GM12878 (cell line): Measurements from ENCODE around the gene SPTLC2. TPM values are rescaled to one million over a fixed set of nuclear protein-coding genes. Genes with fewer than 3 reads are reported as not detected.

ENCODE experiments used
- ATAC-seq: fragments of 200-7000 bp; cut with Tn5 transposase; 3 replicates; pipeline ENCODE4 v1.9.1; 2020; ENCODE audit warnings: mild to moderate bottlenecking, moderate library complexity
- BruUV-seq: library from RNA; stranded (reverse); fragments of 400-500 nt; replicated peaks from 2 replicates; lab custom pipeline; 2021; lab: Mats Ljungman, UMichigan
- CTCF ChIA-PET: fragments of 300-600 bp; sonication (Branson Sonifier 250); formaldehyde crosslinking; extraction: SDS; loops from one replicate; lab custom pipeline; 2021; ENCODE audit warnings: inconsistent platforms; lab: Yijun Ruan, JAX
- POLR2A ChIA-PET: fragments of 350-600 bp; formaldehyde crosslinking; extraction: SDS; loops from one replicate; lab custom pipeline; 2021; ENCODE audit warnings: inconsistent platforms; lab: Charles Lee
- RAD21 ChIA-PET: fragments of 300-600 bp; sonication (Branson Sonifier 250); formaldehyde crosslinking; loops from one replicate; lab custom pipeline; 2023; ENCODE audit warnings: antibody characterized with exemption; ENCODE audit not compliant: unreplicated experiment; lab: Charles Lee
- SMC1A ChIA-PET: fragments of 300-600 bp; sonication (Branson Sonifier 250); formaldehyde crosslinking; loops from one replicate; lab custom pipeline; 2023; ENCODE audit not compliant: unreplicated experiment, uncharacterized antibody; lab: Charles Lee
- DNase-seq: peaks from one replicate; pipeline ENCODE4 v3.0.0-alpha.2; 2011; ENCODE audit warnings: low read depth, low spot score
- FAIRE-seq: peaks from 3 replicates; lab custom pipeline; 2011; peaks lifted over from hg19 to GRCh38; lab: Jason Lieb, UNC
- H2AFZ ChIP-seq: 2 replicates; pipeline ENCODE4 v1.6.0; 2011; ENCODE audit warnings: low read depth, low read length, control low read depth; ENCODE audit not compliant: control insufficient read depth
- H3K27ac ChIP-seq: 2 replicates; pipeline ENCODE4 v1.5.1; 2011; ENCODE audit warnings: control low read depth; ENCODE audit not compliant: control insufficient read depth, insufficient read depth
- H3K27me3 ChIP-seq, 2 experiments: replicated peaks in 1 of 2; 2 replicates each; pipeline versions ENCODE4 v1.6.0 to v1.6.1; 2011; ENCODE audit warnings: low read length in 1 of 2; ENCODE audit not compliant: control insufficient read depth in 2 of 2, insufficient read depth in 2 of 2
- H3K36me3 ChIP-seq, 2 experiments: 2 replicates each; pipeline ENCODE4 v1.5.1; 2011; ENCODE audit warnings: low read length in 1 of 2; ENCODE audit not compliant: control insufficient read depth in 2 of 2, insufficient read depth in 2 of 2
- H3K4me1 ChIP-seq: 2 replicates; pipeline ENCODE4 v1.6.1; 2011; ENCODE audit warnings: mild to moderate bottlenecking, low read length, moderate library complexity, mixed read lengths; ENCODE audit not compliant: control insufficient read depth, insufficient read depth
- H3K4me2 ChIP-seq: 2 replicates; pipeline ENCODE4 v1.6.0; 2011; ENCODE audit warnings: control low read depth; ENCODE audit not compliant: control insufficient read depth, insufficient read depth
- H3K4me3 ChIP-seq: fragments of 200-600 bp; sonication (generic); 2 replicates; pipeline ENCODE4 v1.5.1; 2016
- H3K79me2 ChIP-seq: 2 replicates; pipeline ENCODE4 v1.6.0; 2011; ENCODE audit warnings: low read length; ENCODE audit not compliant: control insufficient read depth, insufficient read depth
- H3K9ac ChIP-seq: 2 replicates; pipeline ENCODE4 v1.8.0; 2011; ENCODE audit warnings: low read length, control low read depth, mixed read lengths; ENCODE audit not compliant: control insufficient read depth, insufficient read depth
- H3K9me3 ChIP-seq: replicated peaks from 3 replicates; pipeline ENCODE4 v1.5.1; 2011; ENCODE audit warnings: mild to moderate bottlenecking, low read length; ENCODE audit not compliant: control insufficient read depth, insufficient read depth
- H4K20me1 ChIP-seq: 2 replicates; pipeline ENCODE4 v1.6.0; 2011; ENCODE audit not compliant: control insufficient read depth, insufficient read depth
- CHD4 ChIP-seq: fragments of 200-600 bp; sonication (generic); IDR thresholded peaks from 2 replicates; pipeline ENCODE4 v1.6.1; 2016; ENCODE audit warnings: mild to moderate bottlenecking
- ETV6 ChIP-seq, 2 experiments: fragments of 450-650 bp in 1 of 2; IDR thresholded peaks in 1 of 2; conservative IDR thresholded peaks in 1 of 2; 2 replicates each; pipeline ENCODE4 v1.6.1; 2014; ENCODE audit warnings: antibody characterized with exemption in 1 of 2, borderline replicate concordance in 1 of 2, low read depth in 1 of 2, mild to moderate bottlenecking in 1 of 2, moderate library complexity in 1 of 2
- FOXK2 ChIP-seq: fragments of 450-650 bp; IDR thresholded peaks from 2 replicates; pipeline ENCODE4 v1.6.1; 2017; ENCODE audit warnings: mild to moderate bottlenecking, moderate library complexity
- KLF5 ChIP-seq: fragments of 450-650 bp; IDR thresholded peaks from 2 replicates; pipeline ENCODE4 v1.6.1; 2014; ENCODE audit warnings: mild to moderate bottlenecking; ENCODE audit not compliant: partially characterized antibody
- NFIC ChIP-seq: IDR thresholded peaks from 2 replicates; pipeline ENCODE4 v1.6.1; 2012; ENCODE audit warnings: low read depth, mild to moderate bottlenecking, inconsistent platforms, low read length, moderate library complexity
- TBL1XR1 ChIP-seq: IDR thresholded peaks from 2 replicates; pipeline ENCODE4 v1.6.1; 2012; ENCODE audit warnings: low read depth, low read length, improper control_type of control experiment
- WGBS: methylation state at CpG from one replicate; pipeline ENCODE4 v1.1.6; 2016; ENCODE audit warnings: low lambda C conversion rate; ENCODE audit not compliant: insufficient replicate concordance, insufficient coverage; ENCODE audit errors: missing lambda C conversion rate; 5-methylcytosine and 5-hydroxymethylcytosine counted together
- in situ Hi-C: fragments of 300-500 bp; cut with MboI; formaldehyde crosslinking; loops from 9 replicates; pipeline ENCODE4 v1.14.3; 2018; ENCODE audit warnings: mixed read lengths
- intact Hi-C: fragments of 100-400 bp; cut with micrococcal nuclease; formaldehyde crosslinking; loops from one replicate; pipeline ENCODE4 v1.14.2; 2022; ENCODE audit not compliant: unreplicated experiment
- polyA plus RNA-seq, 11 experiments: library from polyadenylated mRNA; depleted of rRNA in 4 of 11; unstranded in 6 of 11; stranded (reverse) in 5 of 11; fragments of >200 nt; fragmentation: Nextera tagmentation in 4 of 11; fragmentation: Illumina TruSeq in 1 of 11; extraction: Ambion mirVana in 4 of 11; extraction: Trizol in 1 of 11; gene quantifications; 1 replicate in 1 of 11; 2 replicates in 10 of 11; pipeline versions ENCODE4 v1.2.1 to v1.2.3, GENCODE V29; 2011 to 2016; ENCODE audit warnings: inconsistent platforms in 2 of 11, missing spikeins in 2 of 11, low read depth in 1 of 11
- total RNA-seq, 4 experiments: library from RNA; depleted of rRNA in 3 of 4; stranded (reverse); fragments of >200 nt in 3 of 4; fragmentation: Illumina TruSeq in 1 of 4; extraction: Trizol in 1 of 4; gene quantifications; 2 replicates each; pipeline versions ENCODE4 v1.2.1 to v1.2.3, GENCODE V29; 2013 to 2021
- TF ChIP-seq, protein P1 (sequence below): IDR thresholded peaks from 2 replicates; pipeline ENCODE4 v1.6.1; 2012; ENCODE audit warnings: mild to moderate bottlenecking, low read depth, low read length
- TF ChIP-seq, protein P2 (sequence below): IDR thresholded peaks from 2 replicates; pipeline ENCODE4 v1.6.1; 2012; ENCODE audit warnings: low read depth, low read length, improper control_type of control experiment

The SPTLC2 gene
- total and polyA plus RNA-seq, 10 of the 15 experiments (the other 5 are each of a cell fraction or from before 2014, with no cell fraction given), result 6.9 to 35.1 (median 19.7) TPM

DNA sequence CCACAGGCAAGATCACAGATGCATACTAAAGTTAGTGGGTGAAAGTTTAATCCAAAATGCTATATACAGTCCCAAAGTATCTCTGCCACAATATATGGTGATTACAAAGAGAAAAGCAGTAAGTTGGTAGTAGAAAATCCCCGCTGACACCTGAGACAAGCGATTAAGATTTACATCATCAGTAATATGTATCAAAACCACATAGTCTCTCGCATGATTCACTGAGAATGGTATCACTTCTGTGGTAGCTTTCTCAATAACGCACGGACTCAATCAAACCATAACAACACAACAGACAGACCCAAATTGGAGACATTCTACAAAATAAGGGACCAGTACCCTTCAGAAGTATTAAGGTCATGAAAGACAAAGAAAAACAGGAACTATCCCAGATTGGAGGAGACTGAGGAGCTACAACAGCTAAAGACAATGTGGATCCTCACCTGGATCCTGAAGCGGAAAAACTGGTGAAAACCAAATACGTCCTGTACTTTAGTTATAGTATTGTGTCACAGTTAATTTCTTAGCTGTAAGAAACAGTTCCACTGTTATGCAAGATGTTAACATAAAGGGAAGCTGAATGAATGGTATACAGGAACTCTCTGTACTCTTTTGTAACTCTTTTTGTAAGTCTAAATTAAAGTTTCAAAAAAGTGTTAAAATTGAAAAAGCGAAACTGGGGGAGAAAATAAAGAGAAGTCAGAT lies 51.0 kb downstream of the SPTLC2 start (continued):
- TF ChIP-seq ETV6 (conservative IDR thresholded peaks at IDR 0.05 in 1 of 2, IDR thresholded peaks at IDR 0.05 in 1 of 2; ENCODE audit: borderline replicate concordance in 1 of 2, low read depth in 1 of 2) (no peak), TBL1XR1 (no peak), NFIC (no peak)
- TF ChIP-seq, protein P1, sequence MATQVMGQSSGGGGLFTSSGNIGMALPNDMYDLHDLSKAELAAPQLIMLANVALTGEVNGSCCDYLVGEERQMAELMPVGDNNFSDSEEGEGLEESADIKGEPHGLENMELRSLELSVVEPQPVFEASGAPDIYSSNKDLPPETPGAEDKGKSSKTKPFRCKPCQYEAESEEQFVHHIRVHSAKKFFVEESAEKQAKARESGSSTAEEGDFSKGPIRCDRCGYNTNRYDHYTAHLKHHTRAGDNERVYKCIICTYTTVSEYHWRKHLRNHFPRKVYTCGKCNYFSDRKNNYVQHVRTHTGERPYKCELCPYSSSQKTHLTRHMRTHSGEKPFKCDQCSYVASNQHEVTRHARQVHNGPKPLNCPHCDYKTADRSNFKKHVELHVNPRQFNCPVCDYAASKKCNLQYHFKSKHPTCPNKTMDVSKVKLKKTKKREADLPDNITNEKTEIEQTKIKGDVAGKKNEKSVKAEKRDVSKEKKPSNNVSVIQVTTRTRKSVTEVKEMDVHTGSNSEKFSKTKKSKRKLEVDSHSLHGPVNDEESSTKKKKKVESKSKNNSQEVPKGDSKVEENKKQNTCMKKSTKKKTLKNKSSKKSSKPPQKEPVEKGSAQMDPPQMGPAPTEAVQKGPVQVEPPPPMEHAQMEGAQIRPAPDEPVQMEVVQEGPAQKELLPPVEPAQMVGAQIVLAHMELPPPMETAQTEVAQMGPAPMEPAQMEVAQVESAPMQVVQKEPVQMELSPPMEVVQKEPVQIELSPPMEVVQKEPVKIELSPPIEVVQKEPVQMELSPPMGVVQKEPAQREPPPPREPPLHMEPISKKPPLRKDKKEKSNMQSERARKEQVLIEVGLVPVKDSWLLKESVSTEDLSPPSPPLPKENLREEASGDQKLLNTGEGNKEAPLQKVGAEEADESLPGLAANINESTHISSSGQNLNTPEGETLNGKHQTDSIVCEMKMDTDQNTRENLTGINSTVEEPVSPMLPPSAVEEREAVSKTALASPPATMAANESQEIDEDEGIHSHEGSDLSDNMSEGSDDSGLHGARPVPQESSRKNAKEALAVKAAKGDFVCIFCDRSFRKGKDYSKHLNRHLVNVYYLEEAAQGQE, result no peak

DNA sequence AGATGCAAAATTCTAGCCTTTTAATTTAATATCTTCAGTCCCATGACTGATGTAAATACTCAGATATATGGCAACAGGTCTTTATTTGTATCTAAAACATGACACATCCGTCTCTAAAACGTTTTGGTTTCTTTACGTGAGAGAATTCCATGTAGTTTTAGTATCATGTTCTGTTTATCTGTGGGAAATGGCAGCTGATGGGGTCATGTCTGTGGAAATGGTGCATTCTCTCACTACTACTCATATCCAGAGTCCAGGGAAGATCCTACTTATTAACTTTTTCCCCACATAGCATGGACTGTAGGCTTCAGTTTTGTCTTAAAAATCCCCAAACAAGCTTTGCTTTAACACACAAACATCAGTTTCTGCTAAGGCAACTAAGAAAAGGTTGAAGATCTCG lies 53.8 kb downstream of the SPTLC2 start:
- CTCF ChIA-PET, result no interaction called here
- BruUV-seq, result no TSS peak
- no peak overlapping the region for H3K9ac ChIP-seq
- FAIRE-seq, result peak; percentile 68
- no peak overlapping the region for H3K4me2 ChIP-seq
- POLR2A ChIA-PET, result interaction anchor here (1.4 kb wide), 1 partner anchor 12 kb away, joined by 3 read pairs; no protein-coding TSS in a partner anchor
- RAD21 ChIA-PET, result interaction anchor here (0.9 to 1.4 kb wide), 2 partner anchors 45 to 412 kb away, joined by 3 read pairs; no protein-coding TSS in a partner anchor
- SMC1A ChIA-PET, result no interaction called here
- no peaks in the 10 kb centered on the region; a peak in 1 of 4 replicates for H3K36me3 ChIP-seq
- H3K79me2 ChIP-seq, result no peaks in the 10 kb centered on the region
- DNase-seq, result no peak
- no peaks in the 10 kb centered on the region for H3K9me3 ChIP-seq
- H4K20me1 ChIP-seq, result no peaks in the 10 kb centered on the region
- intact Hi-C loops (no loop called here), in situ Hi-C loops (no loop called here)
- 57% methylated on average over 4 of the region's 4 CpGs for WGBS
- no peaks in the 10 kb centered on the region for H3K4me1 ChIP-seq
- TF ChIP-seq, protein P2, sequence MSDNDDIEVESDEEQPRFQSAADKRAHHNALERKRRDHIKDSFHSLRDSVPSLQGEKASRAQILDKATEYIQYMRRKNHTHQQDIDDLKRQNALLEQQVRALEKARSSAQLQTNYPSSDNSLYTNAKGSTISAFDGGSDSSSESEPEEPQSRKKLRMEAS, result no peak
- no peak for TF ChIP-seq FOXK2
- TF ChIP-seq CHD4, result no peak
- no peak for TF ChIP-seq KLF5
- H3K27ac ChIP-seq, result no peak overlapping the region
- no peak for ATAC-seq
- H3K27me3 ChIP-seq, result no peaks in the 10 kb centered on the region
- no peak overlapping the region for H2AFZ ChIP-seq
- no peak overlapping the region for H3K4me3 ChIP-seq
